K562 (cell line): ENCODE data around the gene GABRB1.

ENCODE experiments used
- CBX1 ChIP-seq: sonication (generic); IDR thresholded peaks from 2 replicates; pipeline ENCODE4 v1.6.1; 2016; ENCODE audit warnings: antibody characterized with exemption, low read depth, mild to moderate bottlenecking
- CBX3 ChIP-seq, 2 experiments: IDR thresholded peaks; 1 replicate in 1 of 2; 2 replicates in 1 of 2; pipeline ENCODE4 v1.6.1; 2012; ENCODE audit warnings: inconsistent platforms in 2 of 2, low read length in 2 of 2, borderline replicate concordance in 1 of 2, control low read depth in 1 of 2
- CBX5 ChIP-seq: IDR thresholded peaks from 2 replicates; pipeline ENCODE4 v1.6.1; 2014; ENCODE audit warnings: low read depth, borderline replicate concordance
- CTCF ChIP-seq, 3 experiments: IDR thresholded peaks in 2 of 3; conservative IDR thresholded peaks in 1 of 3; 2 replicates each; pipeline ENCODE4 v1.5.1; 2011 to 2012; ENCODE audit warnings: low read length in 3 of 3, mild to moderate bottlenecking in 3 of 3, control low read depth in 2 of 3, improper control_type of control experiment in 1 of 3, inconsistent platforms in 1 of 3, low read depth in 1 of 3, mixed read lengths in 1 of 3, moderate library complexity in 1 of 3; ENCODE audit not compliant: insufficient read depth in 2 of 3
- E2F6 ChIP-seq, 2 experiments: IDR thresholded peaks; 2 replicates each; pipeline ENCODE4 v1.6.1; 2011; ENCODE audit warnings: borderline replicate concordance in 1 of 2, control low read depth in 1 of 2, low read depth in 1 of 2, low read length in 1 of 2, mild to moderate bottlenecking in 1 of 2, mixed read lengths in 1 of 2, moderate library complexity in 1 of 2; ENCODE audit not compliant: insufficient read depth in 1 of 2, insufficient read length in 1 of 2, poor library complexity in 1 of 2, severe bottlenecking in 1 of 2; ENCODE audit errors: extremely low read depth in 1 of 2
- JUN ChIP-seq, 2 experiments: sonication (generic) in 1 of 2; formaldehyde crosslinking in 1 of 2; IDR thresholded peaks; 2 replicates each; pipeline versions ENCODE4 v1.6.1 to v1.8.0; 2012 to 2022; ENCODE audit warnings: borderline replicate concordance in 2 of 2, mild to moderate bottlenecking in 2 of 2, improper control_type of control experiment in 1 of 2, low read depth in 1 of 2, low read length in 1 of 2, missing genetic modification reagents in 1 of 2
- NR2C1 ChIP-seq, 2 experiments: fragments of 450-650 bp; IDR thresholded peaks; 2 replicates each; pipeline ENCODE4 v1.6.1; 2017; ENCODE audit warnings: mild to moderate bottlenecking in 2 of 2, antibody characterized with exemption in 1 of 2, inconsistent platforms in 1 of 2, missing compliant biosample characterization in 1 of 2, missing genetic modification characterization in 1 of 2
- PCBP1 ChIP-seq: fragments of 200-400 bp; formaldehyde crosslinking; IDR thresholded peaks from 2 replicates; pipeline ENCODE4 v1.6.1; 2018; ENCODE audit warnings: mild to moderate bottlenecking, low read depth, low read length; ENCODE audit not compliant: poor library complexity, severe bottlenecking
- POU5F1 ChIP-seq: fragments of 150-350 bp; IDR thresholded peaks from 2 replicates; pipeline ENCODE4 v1.6.1; 2014; ENCODE audit warnings: borderline replicate concordance, low read length, low read depth, mild to moderate bottlenecking; ENCODE audit not compliant: partially characterized antibody
- PRPF4 ChIP-seq: fragments of 200-400 bp; formaldehyde crosslinking; IDR thresholded peaks from one replicate; pipeline ENCODE4 v1.6.1; 2017; ENCODE audit warnings: low read length, low read depth, mild to moderate bottlenecking; ENCODE audit not compliant: insufficient read depth, poor library complexity, severe bottlenecking
- SIN3A ChIP-seq, 2 experiments: fragments of 150-350 bp in 1 of 2; IDR thresholded peaks; 2 replicates each; pipeline ENCODE4 v1.6.1; 2011 to 2016; ENCODE audit warnings: borderline replicate concordance in 2 of 2, low read depth in 2 of 2, low read length in 2 of 2, mild to moderate bottlenecking in 2 of 2, moderate library complexity in 2 of 2; ENCODE audit not compliant: control insufficient read depth in 1 of 2
- ZNF696 ChIP-seq: fragments of 250-450 bp; sonication (Bioruptor Pico); conservative IDR thresholded peaks from 2 replicates; pipeline ENCODE4 v1.4.0; 2020; ENCODE audit warnings: mild to moderate bottlenecking, moderate library complexity

- TF ChIP-seq JUN (IDR thresholded peaks at IDR 0.05; ENCODE audit: borderline replicate concordance, low read depth, low read length) (no peak), JUN (CRISPR knock-in tag; IDR thresholded peaks at IDR 0.05; ENCODE audit: borderline replicate concordance) (no peak), CTCF (IDR thresholded peaks at IDR 0.05 in 2 of 3, conservative IDR thresholded peaks at IDR 0.05 in 1 of 3; ENCODE audit: insufficient read depth in 2 of 3, low read depth in 1 of 3, low read length in 3 of 3) (no peak), CBX1 (no peak), NR2C1 (IDR thresholded peaks at IDR 0.05) (no peak), NR2C1 (tag; IDR thresholded peaks at IDR 0.05) (no peak), POU5F1 (no peak), ZNF696 (CRISPR knock-in tag) (no peak), PRPF4 (no peak), PCBP1 (no peak), E2F6 (IDR thresholded peaks at IDR 0.05; ENCODE audit: borderline replicate concordance in 1 of 2, extremely low read depth in 1 of 2, insufficient read depth in 1 of 2, insufficient read length in 1 of 2, low read depth in 1 of 2, low read length in 1 of 2, poor library complexity in 1 of 2, severe bottlenecking in 1 of 2) (no peak), CBX3 (IDR thresholded peaks at IDR 0.05; ENCODE audit: borderline replicate concordance in 1 of 2, low read length in 2 of 2) (no peak), CBX5 (no peak), SIN3A (IDR thresholded peaks at IDR 0.05; ENCODE audit: borderline replicate concordance in 2 of 2, control insufficient read depth in 1 of 2, low read depth in 2 of 2, low read length in 2 of 2) (no peak)
Observed at GRCh38 chr4:47469951-47470350, 438.6 kb downstream of the GABRB1 start.
